WTC11 (cell line): ENCODE data around the gene FBXO42. TPM values are rescaled to one million over a fixed set of nuclear protein-coding genes. Genes with fewer than 3 reads are reported as not detected.

Experiments used
- ATAC-seq: fragments of 200-7000 bp; cut with Tn5 transposase; 2 replicates; pipeline ENCODE4 v1.10.0; 2021; ENCODE audit warnings: mild to moderate bottlenecking, moderate library complexity
- CTCF ChIA-PET: fragments of 300-600 bp; sonication (Branson Sonifier 250); formaldehyde crosslinking; loops from one replicate; lab custom pipeline; 2021; ENCODE audit warnings: antibody characterized with exemption; lab: Charles Lee
- POLR2A ChIA-PET: fragments of 350-600 bp; sonication (Branson Sonifier 250); formaldehyde crosslinking; loops from one replicate; lab custom pipeline; 2021; ENCODE audit warnings: antibody characterized with exemption; lab: Charles Lee
- DNase-seq: peaks from one replicate; pipeline ENCODE4 v3.0.0; 2021; ENCODE audit warnings: low spot score
- H3K27ac Mint-ChIP-seq: 2 replicates; pipeline ENCODE4 v1.8.0; 2021; ENCODE audit warnings: mixed read lengths
- H3K27me3 Mint-ChIP-seq: 2 replicates; pipeline ENCODE4 v1.8.0; 2021; ENCODE audit warnings: low read depth, mild to moderate bottlenecking, moderate library complexity, mixed read lengths
- H3K36me3 Mint-ChIP-seq: 2 replicates; pipeline ENCODE4 v1.8.0; 2021; ENCODE audit warnings: mixed read lengths
- H3K4me1 Mint-ChIP-seq: 2 replicates; pipeline ENCODE4 v1.8.0; 2022; ENCODE audit warnings: mixed read lengths
- H3K4me3 Mint-ChIP-seq: 2 replicates; pipeline ENCODE4 v1.8.0; 2021; ENCODE audit warnings: mild to moderate bottlenecking, moderate library complexity, mixed read lengths
- H3K9me3 Mint-ChIP-seq: 2 replicates; pipeline ENCODE4 v1.8.0; 2021; ENCODE audit warnings: mixed read lengths
- CTCF ChIP-seq: fragments of 200-600 bp; IDR thresholded peaks from 2 replicates; pipeline ENCODE4 v1.8.0; 2022; ENCODE audit warnings: antibody characterized with exemption
- E2F1 ChIP-seq: sonication (generic); formaldehyde crosslinking; IDR thresholded peaks from 2 replicates; pipeline ENCODE4 v1.8.0; 2022; ENCODE audit warnings: mild to moderate bottlenecking, missing genetic modification reagents
- NR3C1 ChIP-seq: sonication (generic); formaldehyde crosslinking; conservative IDR thresholded peaks from 2 replicates; pipeline ENCODE4 v1.8.1; 2023; ENCODE audit warnings: low read depth, mild to moderate bottlenecking, missing genetic modification reagents
- ZNF425 ChIP-seq: fragments of 250-450 bp; sonication (Bioruptor Pico); conservative IDR thresholded peaks from 2 replicates; pipeline ENCODE4 v1.9.0; 2021; ENCODE audit warnings: mild to moderate bottlenecking
- total RNA-seq: library from RNA; stranded (reverse); gene quantifications from 3 replicates; pipeline ENCODE4 v1.2.3, GENCODE V29; 2021
- TF ChIP-seq, protein P1 (sequence below): sonication (generic); formaldehyde crosslinking; IDR thresholded peaks from 2 replicates; pipeline ENCODE4 v1.8.0; 2022; ENCODE audit warnings: missing genetic modification reagents
- TF ChIP-seq, protein P2 (sequence below): sonication (generic); formaldehyde crosslinking; IDR thresholded peaks from 2 replicates; pipeline ENCODE4 v1.8.0; 2023; ENCODE audit warnings: missing genetic modification reagents
- TF ChIP-seq, protein P3 (sequence below): fragments of 250-450 bp; sonication (Bioruptor Pico); IDR thresholded peaks from 2 replicates; pipeline ENCODE4 v1.9.0; 2021; ENCODE audit warnings: mild to moderate bottlenecking

The FBXO42 gene
- total RNA-seq, 1 experiment from 2014 or later: 17.5 TPM

- TF ChIP-seq, protein P1, sequence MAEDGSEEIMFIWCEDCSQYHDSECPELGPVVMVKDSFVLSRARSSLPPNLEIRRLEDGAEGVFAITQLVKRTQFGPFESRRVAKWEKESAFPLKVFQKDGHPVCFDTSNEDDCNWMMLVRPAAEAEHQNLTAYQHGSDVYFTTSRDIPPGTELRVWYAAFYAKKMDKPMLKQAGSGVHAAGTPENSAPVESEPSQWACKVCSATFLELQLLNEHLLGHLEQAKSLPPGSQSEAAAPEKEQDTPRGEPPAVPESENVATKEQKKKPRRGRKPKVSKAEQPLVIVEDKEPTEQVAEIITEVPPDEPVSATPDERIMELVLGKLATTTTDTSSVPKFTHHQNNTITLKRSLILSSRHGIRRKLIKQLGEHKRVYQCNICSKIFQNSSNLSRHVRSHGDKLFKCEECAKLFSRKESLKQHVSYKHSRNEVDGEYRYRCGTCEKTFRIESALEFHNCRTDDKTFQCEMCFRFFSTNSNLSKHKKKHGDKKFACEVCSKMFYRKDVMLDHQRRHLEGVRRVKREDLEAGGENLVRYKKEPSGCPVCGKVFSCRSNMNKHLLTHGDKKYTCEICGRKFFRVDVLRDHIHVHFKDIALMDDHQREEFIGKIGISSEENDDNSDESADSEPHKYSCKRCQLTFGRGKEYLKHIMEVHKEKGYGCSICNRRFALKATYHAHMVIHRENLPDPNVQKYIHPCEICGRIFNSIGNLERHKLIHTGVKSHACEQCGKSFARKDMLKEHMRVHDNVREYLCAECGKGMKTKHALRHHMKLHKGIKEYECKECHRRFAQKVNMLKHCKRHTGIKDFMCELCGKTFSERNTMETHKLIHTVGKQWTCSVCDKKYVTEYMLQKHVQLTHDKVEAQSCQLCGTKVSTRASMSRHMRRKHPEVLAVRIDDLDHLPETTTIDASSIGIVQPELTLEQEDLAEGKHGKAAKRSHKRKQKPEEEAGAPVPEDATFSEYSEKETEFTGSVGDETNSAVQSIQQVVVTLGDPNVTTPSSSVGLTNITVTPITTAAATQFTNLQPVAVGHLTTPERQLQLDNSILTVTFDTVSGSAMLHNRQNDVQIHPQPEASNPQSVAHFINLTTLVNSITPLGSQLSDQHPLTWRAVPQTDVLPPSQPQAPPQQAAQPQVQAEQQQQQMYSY (CRISPR knock-in tag): no peak
- TF ChIP-seq, protein P2, sequence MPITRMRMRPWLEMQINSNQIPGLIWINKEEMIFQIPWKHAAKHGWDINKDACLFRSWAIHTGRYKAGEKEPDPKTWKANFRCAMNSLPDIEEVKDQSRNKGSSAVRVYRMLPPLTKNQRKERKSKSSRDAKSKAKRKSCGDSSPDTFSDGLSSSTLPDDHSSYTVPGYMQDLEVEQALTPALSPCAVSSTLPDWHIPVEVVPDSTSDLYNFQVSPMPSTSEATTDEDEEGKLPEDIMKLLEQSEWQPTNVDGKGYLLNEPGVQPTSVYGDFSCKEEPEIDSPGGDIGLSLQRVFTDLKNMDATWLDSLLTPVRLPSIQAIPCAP (CRISPR knock-in tag): no peak
- TF ChIP-seq ZNF425: no peak
- no peak for TF ChIP-seq CTCF
- no peak for TF ChIP-seq E2F1 (CRISPR knock-in tag)
- TF ChIP-seq NR3C1: no peak
Observed at GRCh38 chr1:16236511-16237342, 115.6 kb downstream of the FBXO42 start, which contains the start of gene CPLANE2 (continued).

DNA sequence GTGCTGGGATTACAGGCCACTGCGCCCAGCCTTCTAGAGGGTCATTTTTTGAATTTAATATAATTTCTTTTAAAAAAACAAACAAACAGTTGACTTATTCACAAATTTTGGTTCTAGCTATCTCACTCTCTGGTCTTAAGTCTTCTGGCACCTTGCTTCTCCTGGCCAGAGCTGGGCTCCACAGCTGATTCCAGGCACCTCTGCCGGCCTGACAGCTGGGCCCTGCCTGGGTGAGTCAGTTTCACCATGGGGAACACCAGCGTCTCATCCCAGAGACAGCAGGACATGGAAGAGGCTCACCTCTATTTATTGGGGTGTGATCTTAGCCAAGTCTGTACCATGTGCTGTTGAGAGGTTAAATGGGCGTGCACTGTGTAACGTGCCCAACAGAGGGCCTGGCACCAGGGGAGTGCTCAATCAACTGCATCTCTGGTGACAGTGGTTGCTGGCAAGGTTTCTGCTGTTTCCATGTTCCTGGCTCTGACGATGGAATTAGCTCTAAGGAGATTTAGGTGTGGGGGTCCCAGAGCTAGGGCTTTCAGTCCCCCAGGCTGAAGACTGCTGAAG, 116.3 kb downstream of the FBXO42 start:
- ATAC-seq (peak; percentile 59), DNase-seq (no peak)
- peak overlapping the region; percentile 80 for H3K4me3 Mint-ChIP-seq
- no peaks in the 10 kb centered on the region for H3K9me3 Mint-ChIP-seq
- no peak overlapping the region for H3K27ac Mint-ChIP-seq
- no peaks in the 10 kb centered on the region; the same call in 1 of the 2 replicates for H3K27me3 Mint-ChIP-seq
- no peaks in the 10 kb centered on the region for H3K36me3 Mint-ChIP-seq
- ChIA-PET POLR2A (interaction anchor here (1.3 kb wide), 1 partner anchor 30 kb away, joined by 5 read pairs; no protein-coding TSS in a partner anchor), CTCF (interaction anchor here (1.0 to 2.6 kb wide), 4 partner anchors 9 to 31 kb away, joined by 3 to 13 read pairs (median 8); no protein-coding TSS in a partner anchor)
- TF ChIP-seq, protein P3, sequence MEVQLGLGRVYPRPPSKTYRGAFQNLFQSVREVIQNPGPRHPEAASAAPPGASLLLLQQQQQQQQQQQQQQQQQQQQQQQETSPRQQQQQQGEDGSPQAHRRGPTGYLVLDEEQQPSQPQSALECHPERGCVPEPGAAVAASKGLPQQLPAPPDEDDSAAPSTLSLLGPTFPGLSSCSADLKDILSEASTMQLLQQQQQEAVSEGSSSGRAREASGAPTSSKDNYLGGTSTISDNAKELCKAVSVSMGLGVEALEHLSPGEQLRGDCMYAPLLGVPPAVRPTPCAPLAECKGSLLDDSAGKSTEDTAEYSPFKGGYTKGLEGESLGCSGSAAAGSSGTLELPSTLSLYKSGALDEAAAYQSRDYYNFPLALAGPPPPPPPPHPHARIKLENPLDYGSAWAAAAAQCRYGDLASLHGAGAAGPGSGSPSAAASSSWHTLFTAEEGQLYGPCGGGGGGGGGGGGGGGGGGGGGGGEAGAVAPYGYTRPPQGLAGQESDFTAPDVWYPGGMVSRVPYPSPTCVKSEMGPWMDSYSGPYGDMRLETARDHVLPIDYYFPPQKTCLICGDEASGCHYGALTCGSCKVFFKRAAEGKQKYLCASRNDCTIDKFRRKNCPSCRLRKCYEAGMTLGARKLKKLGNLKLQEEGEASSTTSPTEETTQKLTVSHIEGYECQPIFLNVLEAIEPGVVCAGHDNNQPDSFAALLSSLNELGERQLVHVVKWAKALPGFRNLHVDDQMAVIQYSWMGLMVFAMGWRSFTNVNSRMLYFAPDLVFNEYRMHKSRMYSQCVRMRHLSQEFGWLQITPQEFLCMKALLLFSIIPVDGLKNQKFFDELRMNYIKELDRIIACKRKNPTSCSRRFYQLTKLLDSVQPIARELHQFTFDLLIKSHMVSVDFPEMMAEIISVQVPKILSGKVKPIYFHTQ: no peak
- H3K4me1 Mint-ChIP-seq: peaks cover 13% of the 10 kb centered on the region
